Measurements from ENCODE around the gene TMPRSS3.

DNA sequence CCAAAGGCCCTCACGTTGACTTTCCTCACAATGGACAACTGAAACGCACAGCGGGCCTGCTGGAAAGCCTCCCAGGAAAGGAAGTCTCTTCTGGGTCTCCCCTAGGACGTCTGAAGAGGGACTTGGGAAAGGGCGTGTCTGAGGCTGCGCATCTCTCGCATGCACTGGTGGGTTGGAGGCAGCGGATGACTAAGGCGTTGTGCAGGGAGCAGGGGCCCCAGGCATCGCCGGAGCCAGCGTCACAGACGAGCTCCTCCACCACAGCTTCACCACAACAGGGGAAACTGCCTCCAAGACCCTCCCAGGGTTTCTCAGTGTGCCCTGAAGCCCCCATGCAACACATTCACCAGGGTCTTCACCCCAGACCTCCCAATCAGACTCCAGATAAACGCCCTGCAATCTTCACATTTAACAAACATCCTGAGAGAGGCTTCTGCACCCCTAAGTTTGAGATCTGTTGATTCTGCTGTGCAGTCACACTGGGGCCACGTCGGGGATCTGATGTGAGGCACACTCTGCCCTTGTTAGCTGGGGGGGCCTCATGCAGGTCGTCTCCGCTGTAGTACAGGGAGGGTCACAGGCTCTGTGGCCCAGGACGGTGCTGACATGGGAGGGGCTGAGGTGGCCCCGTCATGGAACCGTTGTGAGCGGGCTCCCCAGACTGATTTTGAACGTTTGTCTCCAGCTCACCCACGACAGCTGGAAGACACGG is 22.5 kb downstream of the TMPRSS3 start:
- TF ChIP-seq POLR2A (IDR thresholded peaks at IDR 0.05) = no peak
- no peak for TF ChIP-seq CTCF (IDR thresholded peaks at IDR 0.05)
